ENCODE data around the gene TMEM266. TPM values are rescaled to one million over a fixed set of nuclear protein-coding genes. Genes with fewer than 3 reads are reported as not detected.

TMEM266 gene
- total RNA-seq, 2 experiments from 2014 or later, result 0.11 TPM; not detected in 1

- no peak for TF ChIP-seq CTCF (IDR thresholded peaks at IDR 0.05)
- ChIA-PET CTCF (no interaction called here), POLR2A (interaction anchor here (1.4 to 1.6 kb wide), 2 partner anchors 10 to 16 kb away, joined by 3 to 6 read pairs; no protein-coding TSS in a partner anchor)
- H3K27ac Mint-ChIP-seq, result no peak overlapping the region
- no peak for DNase-seq
- H3K36me3 Mint-ChIP-seq (ENCODE audit: low read depth), result no peaks in the 10 kb centered on the region
- no peaks in the 10 kb centered on the region for H3K27me3 Mint-ChIP-seq
- no peak for ATAC-seq
- H3K4me3 Mint-ChIP-seq, result no peak overlapping the region
- no peaks in the 10 kb centered on the region for H3K9me3 Mint-ChIP-seq
- intact Hi-C loops (cut with micrococcal nuclease), result no loop called here
- no peaks in the 10 kb centered on the region for H3K4me1 Mint-ChIP-seq (ENCODE audit: low read depth)
These were observed 143.7 kb downstream of the TMEM266 start for GRCh38 chr15:76203346-76204108.

GRCh38 chr15:76204109-76204845 is 144.5 kb downstream of the TMEM266 start:
- Mint-ChIP-seq H3K36me3 (ENCODE audit: low read depth) (no peaks in the 10 kb centered on the region), H3K27ac (no peak overlapping the region), H3K9me3 (no peaks in the 10 kb centered on the region), H3K27me3 (no peaks in the 10 kb centered on the region), H3K4me1 (ENCODE audit: low read depth) (peaks cover 2% of the 10 kb centered on the region), H3K4me3 (no peak overlapping the region)
- no peak for TF ChIP-seq CTCF (IDR thresholded peaks at IDR 0.05)
- POLR2A ChIA-PET, result interaction anchor here (1.4 to 1.6 kb wide), 2 partner anchors 11 to 17 kb away, joined by 3 to 6 read pairs; no protein-coding TSS in a partner anchor
- intact Hi-C loops (cut with micrococcal nuclease), result no loop called here
- ATAC-seq, result no peak
- CTCF ChIA-PET, result interaction anchor here (3.7 kb wide), 1 partner anchor 14 kb away, joined by 16 read pairs; no protein-coding TSS in a partner anchor
- DNase-seq, result no peak

- no peak for DNase-seq
- Mint-ChIP-seq H3K27ac (no peak overlapping the region), H3K36me3 (ENCODE audit: low read depth) (no peaks in the 10 kb centered on the region), H3K9me3 (no peaks in the 10 kb centered on the region), H3K4me3 (no peak overlapping the region), H3K4me1 (ENCODE audit: low read depth) (peaks cover 4% of the 10 kb centered on the region), H3K27me3 (no peaks in the 10 kb centered on the region)
- intact Hi-C loops (cut with micrococcal nuclease), result no loop called here
- ChIA-PET CTCF (interaction anchor here (3.7 kb wide), 1 partner anchor 15 kb away, joined by 16 read pairs; no protein-coding TSS in a partner anchor), POLR2A (no interaction called here)
- no peak for ATAC-seq
- TF ChIP-seq CTCF (IDR thresholded peaks at IDR 0.05), result no peak
These were observed 145.2 kb downstream of the TMEM266 start for GRCh38 chr15:76204916-76205460.

- intact Hi-C loops (cut with micrococcal nuclease), result no loop called here
- no peak for TF ChIP-seq CTCF (IDR thresholded peaks at IDR 0.05)
- no peak overlapping the region for H3K27ac Mint-ChIP-seq
- no peaks in the 10 kb centered on the region for H3K9me3 Mint-ChIP-seq
- CTCF ChIA-PET, result interaction anchor here (0.9 to 3.7 kb wide), 2 partner anchors 16 to 67 kb away, joined by 3 to 16 read pairs; no protein-coding TSS in a partner anchor
- no peaks in the 10 kb centered on the region for H3K36me3 Mint-ChIP-seq (ENCODE audit: low read depth)
- ATAC-seq (no peak), DNase-seq (no peak)
- no peaks in the 10 kb centered on the region for H3K27me3 Mint-ChIP-seq
- POLR2A ChIA-PET, result no interaction called here
- H3K4me1 Mint-ChIP-seq (ENCODE audit: low read depth), result peaks cover 8% of the 10 kb centered on the region
- no peak overlapping the region for H3K4me3 Mint-ChIP-seq
These were observed 146.7 kb downstream of the TMEM266 start for GRCh38 chr15:76206325-76206976.
